OCI-LY1 (cell line): ENCODE data around the gene SFTA2.

ENCODE experiments used
- H2AFZ ChIP-seq: fragments of 200-600 bp; sonication (generic), shearing (Covaris generic); 2 replicates; pipeline ENCODE4 v1.6.0; 2014; ENCODE audit warnings: antibody characterized with exemption, mild to moderate bottlenecking, low read length
- H3F3A ChIP-seq: fragments of 200-600 bp; sonication (generic), shearing (Covaris generic); 2 replicates; pipeline ENCODE4 v1.6.0; 2014; ENCODE audit warnings: mild to moderate bottlenecking, antibody characterized with exemption, low read length, moderate library complexity; ENCODE audit not compliant: insufficient read depth
- H3K27ac ChIP-seq: fragments of 200-600 bp; sonication (generic); 2 replicates; pipeline ENCODE4 v1.5.1; 2014; ENCODE audit warnings: low read length, mixed run types, mild to moderate bottlenecking, low read depth; ENCODE audit not compliant: poor library complexity, severe bottlenecking
- H3K27me3 ChIP-seq: fragments of 200-600 bp; sonication (generic); 2 replicates; pipeline ENCODE4 v1.6.0; 2014; ENCODE audit warnings: antibody characterized with exemption, mild to moderate bottlenecking, low read length, moderate library complexity; ENCODE audit not compliant: insufficient read depth
- H3K36me3 ChIP-seq: fragments of 200-600 bp; sonication (generic); 2 replicates; pipeline ENCODE4 v1.6.1; 2014; ENCODE audit warnings: mild to moderate bottlenecking, antibody characterized with exemption, low read length, moderate library complexity, mixed read lengths; ENCODE audit not compliant: insufficient read depth
- H3K4me1 ChIP-seq: fragments of 200-600 bp; sonication (generic); 2 replicates; pipeline ENCODE4 v1.5.1; 2014; ENCODE audit warnings: mild to moderate bottlenecking, low read length, moderate library complexity; ENCODE audit not compliant: insufficient read depth, severe bottlenecking
- H3K4me2 ChIP-seq: fragments of 200-600 bp; sonication (generic), shearing (Covaris generic); 2 replicates; pipeline ENCODE4 v1.6.1; 2014; ENCODE audit warnings: low read length
- H3K4me3 ChIP-seq: fragments of 200-600 bp; sonication (generic); 2 replicates; pipeline ENCODE4 v1.5.1; 2014; ENCODE audit warnings: low read length, low read depth, mild to moderate bottlenecking, mixed read lengths; ENCODE audit not compliant: poor library complexity, severe bottlenecking
- H3K79me2 ChIP-seq: fragments of 200-600 bp; shearing (Covaris generic); 2 replicates; pipeline ENCODE4 v1.6.1; 2016; ENCODE audit warnings: mixed run types, low read length, mixed read lengths; ENCODE audit not compliant: insufficient read depth
- H3K9ac ChIP-seq: fragments of 200-600 bp; sonication (generic), shearing (Covaris generic); 2 replicates; pipeline ENCODE4 v1.6.1; 2014; ENCODE audit warnings: mild to moderate bottlenecking, low read length, mixed read lengths
- H3K9me2 ChIP-seq: fragments of 200-600 bp; sonication (generic), shearing (Covaris generic); 2 replicates; pipeline ENCODE4 v1.6.1; 2014; ENCODE audit warnings: low read depth, mild to moderate bottlenecking, low read length, mixed read lengths
- H3K9me3 ChIP-seq: fragments of 200-600 bp; shearing (Covaris generic); 2 replicates; pipeline ENCODE4 v1.6.1; 2014; ENCODE audit warnings: low read length, mixed read lengths
- H4K20me1 ChIP-seq: fragments of 200-600 bp; sonication (generic), shearing (Covaris generic); 2 replicates; pipeline ENCODE4 v1.6.0; 2016; ENCODE audit warnings: mild to moderate bottlenecking, low read length; ENCODE audit not compliant: insufficient read depth
- CTCF ChIP-seq: fragments of 200-600 bp; sonication (generic), shearing (Covaris generic); IDR thresholded peaks from 2 replicates; pipeline ENCODE4 v1.5.1; 2017; ENCODE audit warnings: mild to moderate bottlenecking, antibody characterized with exemption, low read length, moderate library complexity, mixed read lengths
- EZH2 ChIP-seq: fragments of 200-600 bp; sonication (generic), shearing (Covaris generic); IDR thresholded peaks from 2 replicates; pipeline ENCODE4 v1.8.0; 2017; ENCODE audit warnings: borderline replicate concordance, mixed run types, mild to moderate bottlenecking, antibody characterized with exemption, low read length, moderate library complexity, mixed read lengths

Gene SFTA2

DNA sequence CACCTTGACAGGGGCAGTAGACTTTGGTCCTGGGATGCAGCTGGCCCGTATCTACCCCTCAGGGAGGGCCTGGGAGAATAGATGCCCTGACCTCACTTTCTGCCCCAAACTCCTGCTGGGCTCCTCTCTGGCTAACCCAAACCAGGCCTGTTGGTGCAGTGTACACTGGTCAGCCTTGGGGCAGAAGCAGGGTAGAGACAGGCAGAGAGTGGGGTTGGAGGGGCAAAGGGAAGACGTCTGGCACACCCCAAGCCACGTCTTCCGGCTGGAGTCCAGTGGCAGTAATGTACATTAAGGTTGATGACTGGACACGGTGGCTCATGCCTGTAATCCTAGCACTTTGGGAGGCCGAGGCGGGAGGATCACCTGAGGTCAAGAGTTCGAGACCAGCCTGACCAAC, 38.3 kb downstream of the SFTA2 start:
- Histone ChIP-seq H3K27me3 (peaks cover 12% of the 10 kb centered on the region; the same call in 1 of the 2 replicates), H3K9ac (no peak overlapping the region), H3K36me3 (no peaks in the 10 kb centered on the region), H3K9me3 (no peaks in the 10 kb centered on the region), H3K27ac (no peak overlapping the region), H3K4me2 (no peak overlapping the region), H3K4me3 (no peak overlapping the region), H3K4me1 (no peaks in the 10 kb centered on the region), H3K79me2 (no peaks in the 10 kb centered on the region), H2AFZ (no peak overlapping the region), H4K20me1 (no peaks in the 10 kb centered on the region), H3K9me2 (no peaks in the 10 kb centered on the region), H3F3A (no peaks in the 10 kb centered on the region)
- TF ChIP-seq CTCF (no peak), EZH2 (no peak)

DNA sequence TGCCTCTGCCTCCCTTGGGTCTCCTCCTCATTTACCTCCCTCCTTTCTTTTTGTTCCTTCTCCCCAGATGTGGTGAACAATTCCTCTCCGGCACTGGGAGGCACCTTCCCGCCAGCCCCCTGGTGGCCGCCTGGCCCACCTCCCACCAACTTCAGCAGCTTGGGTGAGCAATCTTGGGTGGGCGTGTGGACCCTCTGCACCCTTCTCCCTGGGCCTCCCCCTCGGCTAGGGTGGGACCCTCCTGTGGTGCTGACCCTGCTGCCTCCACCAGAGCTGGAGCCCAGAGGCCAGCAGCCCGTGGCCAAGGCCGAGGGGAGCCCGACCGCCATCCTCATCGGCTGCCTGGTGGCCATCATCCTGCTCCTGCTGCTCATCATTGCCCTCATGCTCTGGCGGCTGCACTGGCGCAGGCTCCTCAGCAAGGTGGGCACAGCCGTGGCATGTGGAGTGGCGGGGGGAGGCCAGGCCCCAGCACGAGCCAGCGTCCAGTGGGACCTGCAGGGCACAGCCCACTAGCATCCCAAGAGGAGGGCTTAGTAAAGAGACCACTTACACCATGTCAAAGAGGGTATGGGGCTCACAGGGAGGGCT, 38.9 kb downstream of the SFTA2 start:
- Histone ChIP-seq H2AFZ (no peak overlapping the region), H3K9me2 (no peaks in the 10 kb centered on the region), H3K4me1 (no peaks in the 10 kb centered on the region), H3K9ac (no peak overlapping the region), H3K9me3 (no peaks in the 10 kb centered on the region), H3K27me3 (peaks cover 12% of the 10 kb centered on the region; the same call in 1 of the 2 replicates), H3F3A (no peaks in the 10 kb centered on the region), H4K20me1 (no peaks in the 10 kb centered on the region), H3K36me3 (no peaks in the 10 kb centered on the region), H3K4me2 (no peak overlapping the region), H3K4me3 (no peak overlapping the region), H3K79me2 (no peaks in the 10 kb centered on the region), H3K27ac (no peak overlapping the region)
- TF ChIP-seq EZH2 (no peak), CTCF (peak; percentile 25; the same call in 1 of the 2 replicates)

DNA sequence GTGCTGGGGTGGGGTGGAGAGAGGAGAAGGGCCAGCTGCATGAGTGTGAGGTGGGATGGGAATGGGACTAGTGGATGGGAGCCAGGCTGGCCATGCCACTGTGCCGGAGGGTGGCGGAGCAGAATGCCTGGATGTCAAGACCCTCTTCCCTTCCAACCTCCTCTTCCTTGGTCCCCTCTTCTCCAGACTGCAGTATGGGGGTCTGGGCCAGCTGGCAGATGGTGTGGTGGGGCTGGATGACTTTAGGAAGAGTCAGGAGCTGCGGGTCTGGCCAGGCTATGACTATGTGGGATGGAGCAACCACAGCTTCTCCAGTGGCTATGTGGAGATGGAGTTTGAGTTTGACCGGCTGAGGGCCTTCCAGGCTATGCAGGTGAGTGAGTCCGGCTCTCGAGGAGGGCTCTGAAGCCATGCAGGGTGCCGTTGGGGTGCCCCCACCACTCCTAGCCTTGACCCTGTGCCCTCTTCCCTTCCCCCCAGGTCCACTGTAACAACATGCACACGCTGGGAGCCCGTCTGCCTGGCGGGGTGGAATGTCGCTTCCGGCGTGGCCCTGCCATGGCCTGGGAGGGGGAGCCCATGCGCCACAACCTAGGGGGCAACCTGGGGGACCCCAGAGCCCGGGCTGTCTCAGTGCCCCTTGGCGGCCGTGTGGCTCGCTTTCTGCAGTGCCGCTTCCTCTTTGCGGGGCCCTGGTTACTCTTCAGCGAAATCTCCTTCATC, 40.0 kb downstream of the SFTA2 start:
- TF ChIP-seq CTCF (no peak), EZH2 (no peak)

More for the DNA sequence above, 40.0 kb downstream of the SFTA2 start:
- Histone ChIP-seq H3K36me3 (no peaks in the 10 kb centered on the region), H3K9ac (no peak overlapping the region), H4K20me1 (no peaks in the 10 kb centered on the region), H3K4me1 (no peaks in the 10 kb centered on the region), H3F3A (no peaks in the 10 kb centered on the region), H3K27ac (no peak overlapping the region), H3K9me2 (no peaks in the 10 kb centered on the region), H3K4me2 (no peak overlapping the region), H3K27me3 (peaks cover 12% of the 10 kb centered on the region; the same call in 1 of the 2 replicates), H3K4me3 (no peak overlapping the region), H2AFZ (no peak overlapping the region), H3K79me2 (no peaks in the 10 kb centered on the region), H3K9me3 (no peaks in the 10 kb centered on the region)
